HFF-Myc (cell line): ENCODE results near the gene DLGAP1.

Source experiments
- DNase-seq: peaks from one replicate; pipeline ENCODE4 v3.0.0-alpha.2; 2011; ENCODE audit warnings: low read depth; ENCODE audit errors: extremely low read depth
- H3K4me3 ChIP-seq: replicated peaks from 2 replicates; pipeline ENCODE4 v1.5.1; 2011; ENCODE audit warnings: low read depth, mild to moderate bottlenecking, control low read depth, low read length
- TF ChIP-seq, protein P1 (sequence below): IDR thresholded peaks from 2 replicates; pipeline ENCODE4 v1.5.1; 2012; ENCODE audit warnings: mild to moderate bottlenecking, low read depth, low read length, control low read depth; ENCODE audit errors: missing control alignments

The DLGAP1 gene

DNA sequence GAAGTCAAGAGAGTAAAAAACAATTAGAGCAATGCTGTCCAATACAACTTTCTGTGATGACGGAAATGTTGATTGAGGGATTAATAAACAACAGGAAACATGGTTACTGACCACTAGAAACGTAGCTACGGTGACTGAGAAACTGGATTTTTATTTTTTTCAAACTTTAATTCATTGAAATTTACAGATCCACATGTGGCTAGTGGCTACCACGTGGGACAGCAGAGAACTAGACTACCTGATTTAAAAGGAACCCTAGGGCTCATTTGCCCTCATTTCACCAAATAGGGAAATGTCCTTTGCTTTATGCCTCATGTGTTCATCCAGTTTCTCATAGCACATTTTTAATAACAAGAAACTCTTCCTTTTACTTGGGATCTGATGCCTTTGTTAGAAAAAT, 592.1 kb downstream of the DLGAP1 start:
- H3K4me3 ChIP-seq = no peak overlapping the region
- TF ChIP-seq, protein P1, sequence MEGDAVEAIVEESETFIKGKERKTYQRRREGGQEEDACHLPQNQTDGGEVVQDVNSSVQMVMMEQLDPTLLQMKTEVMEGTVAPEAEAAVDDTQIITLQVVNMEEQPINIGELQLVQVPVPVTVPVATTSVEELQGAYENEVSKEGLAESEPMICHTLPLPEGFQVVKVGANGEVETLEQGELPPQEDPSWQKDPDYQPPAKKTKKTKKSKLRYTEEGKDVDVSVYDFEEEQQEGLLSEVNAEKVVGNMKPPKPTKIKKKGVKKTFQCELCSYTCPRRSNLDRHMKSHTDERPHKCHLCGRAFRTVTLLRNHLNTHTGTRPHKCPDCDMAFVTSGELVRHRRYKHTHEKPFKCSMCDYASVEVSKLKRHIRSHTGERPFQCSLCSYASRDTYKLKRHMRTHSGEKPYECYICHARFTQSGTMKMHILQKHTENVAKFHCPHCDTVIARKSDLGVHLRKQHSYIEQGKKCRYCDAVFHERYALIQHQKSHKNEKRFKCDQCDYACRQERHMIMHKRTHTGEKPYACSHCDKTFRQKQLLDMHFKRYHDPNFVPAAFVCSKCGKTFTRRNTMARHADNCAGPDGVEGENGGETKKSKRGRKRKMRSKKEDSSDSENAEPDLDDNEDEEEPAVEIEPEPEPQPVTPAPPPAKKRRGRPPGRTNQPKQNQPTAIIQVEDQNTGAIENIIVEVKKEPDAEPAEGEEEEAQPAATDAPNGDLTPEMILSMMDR = no peak
- no peak for DNase-seq

DNA sequence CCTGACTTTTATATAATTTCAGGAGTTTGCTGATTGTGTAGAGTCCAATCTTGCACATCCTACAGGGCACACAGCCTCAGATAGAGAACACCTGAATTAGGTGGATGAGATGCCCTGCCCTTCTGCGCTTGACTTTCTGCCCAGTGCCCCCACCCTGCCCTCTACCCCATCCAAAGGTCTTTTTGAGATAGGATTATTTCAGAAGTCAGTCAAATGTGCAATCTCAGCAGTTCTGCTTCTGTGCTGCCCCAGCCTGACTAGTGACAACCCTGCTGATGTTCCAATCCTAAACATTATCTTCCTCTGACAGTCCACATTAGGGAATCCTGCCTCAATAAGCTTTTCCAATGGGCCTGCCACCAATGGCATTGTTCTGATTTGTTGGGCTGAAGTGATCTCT, 593.6 kb downstream of the DLGAP1 start:
- TF ChIP-seq, protein P1 = no peak
- H3K4me3 ChIP-seq = no peak overlapping the region
- DNase-seq = no peak

DNA sequence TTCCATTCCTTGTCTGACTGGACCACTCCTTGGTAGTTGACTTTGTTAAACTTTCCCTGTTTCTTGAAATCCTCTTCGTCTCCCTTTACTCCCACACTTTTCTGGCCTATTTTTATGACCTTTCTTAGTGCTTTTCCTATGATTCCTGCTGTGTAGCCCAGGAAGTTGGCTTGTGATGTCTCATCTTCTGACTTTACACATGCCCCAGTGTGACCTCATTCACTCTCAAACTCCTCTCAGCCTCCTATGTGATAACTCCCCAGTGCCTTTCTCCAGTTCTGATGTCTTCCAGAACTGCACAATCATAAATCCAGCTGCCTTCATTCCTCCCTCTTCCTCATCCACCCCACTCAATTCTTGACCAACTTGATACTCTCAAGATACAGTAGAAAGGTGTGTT, 597.6 kb downstream of the DLGAP1 start:
- peak; percentile 2 for DNase-seq
- TF ChIP-seq, protein P1 = no peak
- H3K4me3 ChIP-seq = no peak overlapping the region

DNA sequence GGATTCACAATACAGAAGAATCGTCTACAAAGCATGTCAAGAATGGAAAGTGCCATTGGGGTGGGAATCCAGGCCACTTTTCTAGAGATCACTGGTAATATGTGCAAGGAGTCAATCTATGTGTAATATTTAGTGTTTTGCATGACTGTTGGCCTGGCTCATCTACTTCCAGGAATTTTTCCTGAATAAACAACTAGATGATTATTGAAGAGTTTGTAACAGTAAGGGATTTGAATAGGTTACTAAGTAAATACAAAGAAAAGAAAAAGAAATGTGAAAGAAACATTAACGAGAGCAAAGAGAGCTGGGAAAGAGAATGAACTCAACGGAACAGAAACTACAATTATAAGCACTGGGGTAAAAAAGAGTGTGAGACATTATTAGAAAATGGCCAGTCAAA, 599.1 kb downstream of the DLGAP1 start:
- no peak for DNase-seq
- TF ChIP-seq, protein P1 = no peak
- no peak overlapping the region for H3K4me3 ChIP-seq

DNA sequence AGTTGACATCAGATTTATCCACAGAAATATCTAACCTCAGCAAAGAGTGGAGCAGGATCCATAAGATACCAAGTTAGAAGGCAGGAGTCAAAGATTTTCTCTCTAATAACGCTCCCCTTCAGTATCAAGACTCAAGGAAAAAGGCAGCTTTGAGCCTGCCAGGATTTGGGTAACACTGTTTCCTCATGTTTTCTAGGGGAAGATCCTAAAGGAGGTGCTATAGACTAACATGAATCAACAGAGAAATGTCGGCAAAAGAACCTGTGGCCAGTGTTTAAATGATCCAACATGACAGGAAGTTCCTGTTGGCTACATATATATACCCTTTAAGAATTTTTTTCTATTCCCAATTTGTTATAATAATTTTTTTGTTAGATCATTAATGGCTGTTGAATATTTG, 602.8 kb downstream of the DLGAP1 start:
- peak; percentile 4 for DNase-seq
- no peak overlapping the region for H3K4me3 ChIP-seq
- TF ChIP-seq, protein P1 = no peak

DNA sequence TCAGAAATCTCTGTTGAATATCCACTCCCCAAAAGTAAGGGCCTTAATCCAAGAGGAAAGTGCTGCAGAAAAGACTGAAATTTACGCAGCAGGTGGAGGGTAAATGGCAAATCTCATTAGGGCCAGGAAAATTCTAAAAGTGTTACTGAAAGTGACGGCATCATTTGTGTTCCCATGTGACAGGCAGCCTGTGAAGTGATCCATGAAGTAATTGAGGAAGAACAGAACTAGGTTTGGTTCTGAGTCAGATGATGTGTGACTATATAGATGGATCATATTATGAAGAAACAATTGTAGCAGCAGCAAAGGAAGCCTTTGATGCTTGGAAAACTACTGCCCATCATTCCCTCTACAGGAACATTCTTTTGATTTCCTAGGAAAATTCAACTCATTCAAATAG, 603.9 kb downstream of the DLGAP1 start:
- no peak for DNase-seq
- TF ChIP-seq, protein P1 = no peak
- H3K4me3 ChIP-seq = no peak overlapping the region

DNA sequence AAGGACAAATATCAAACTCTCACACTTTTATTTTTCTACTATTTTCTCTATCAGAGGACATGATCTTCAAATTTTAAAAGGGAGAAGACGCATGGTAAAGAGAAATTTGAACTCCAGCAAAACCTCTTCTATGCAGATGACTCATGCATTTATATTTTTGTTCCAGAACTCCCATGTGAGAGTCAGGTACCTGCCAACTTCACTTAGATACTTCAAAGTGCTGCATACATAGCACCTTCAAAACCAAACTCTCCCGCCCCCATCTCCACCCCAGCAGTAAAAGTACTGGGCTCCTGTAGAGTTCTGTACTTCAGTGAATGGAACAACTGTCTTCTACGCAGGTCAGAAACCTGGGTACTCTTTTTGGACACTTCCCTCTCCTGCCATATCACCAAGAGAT, 606.8 kb downstream of the DLGAP1 start:
- TF ChIP-seq, protein P1 = no peak

More for the DNA sequence above, 606.8 kb downstream of the DLGAP1 start:
- no peak overlapping the region for H3K4me3 ChIP-seq
- DNase-seq = no peak
